Stimulated activated CD4-positive, alpha-beta T cell treated with anti-CD3 and anti-CD28 coated beads, Interleukin-4, amount 100 ng/mL, for 4 hours (primary cell): Measurements from ENCODE around the gene DMD.
"Not testable (repeated sequence)": the region's sequence is repeated elsewhere in the genome, so short reads cannot be mapped to it uniquely, and the experiment has no call there.

Source experiments
- DNase-seq, 2 experiments: peaks; one replicate each; pipeline ENCODE4 v3.0.0-alpha.2; 2020

DMD gene

GRCh38 chrX:31962256-31962655 is 1249.1 kb downstream of the DMD start:
- DNase-seq = no peak

GRCh38 chrX:31934842-31935370 is 1276.4 kb downstream of the DMD start:
- no peak for DNase-seq

GRCh38 chrX:31934015-31934414 is 1277.3 kb downstream of the DMD start:
- DNase-seq = no peak

- DNase-seq = no peak
Observed at GRCh38 chrX:31932769-31933168, 1278.6 kb downstream of the DMD start.

GRCh38 chrX:31932320-31932719 is 1279.0 kb downstream of the DMD start:
- DNase-seq = not testable (repeated sequence)

- no peak for DNase-seq
Observed at GRCh38 chrX:31931225-31931624, 1280.1 kb downstream of the DMD start.

- DNase-seq = no peak
Observed at GRCh38 chrX:31929366-31929765, 1282.0 kb downstream of the DMD start.

- DNase-seq = no peak
Observed at GRCh38 chrX:31921236-31921635, 1290.1 kb downstream of the DMD start.

GRCh38 chrX:31909850-31910572 is 1301.3 kb downstream of the DMD start:
- no peak for DNase-seq

GRCh38 chrX:31894152-31894551 is 1317.2 kb downstream of the DMD start:
- DNase-seq = no peak

GRCh38 chrX:31893525-31893924 is 1317.8 kb downstream of the DMD start:
- DNase-seq = no peak

- no peak for DNase-seq
Observed at GRCh38 chrX:31889088-31889487, 1322.3 kb downstream of the DMD start.

GRCh38 chrX:31884535-31884934 is 1326.8 kb downstream of the DMD start:
- no peak for DNase-seq

- DNase-seq = no peak
Observed at GRCh38 chrX:31872007-31872406, 1339.3 kb downstream of the DMD start.

- no peak for DNase-seq
Observed at GRCh38 chrX:31870267-31870666, 1341.1 kb downstream of the DMD start.

GRCh38 chrX:31860686-31861085 is 1350.7 kb downstream of the DMD start:
- DNase-seq = no peak

GRCh38 chrX:31858915-31859314 is 1352.4 kb downstream of the DMD start:
- no peak for DNase-seq

GRCh38 chrX:31854716-31855115 is 1356.6 kb downstream of the DMD start:
- DNase-seq = no peak

GRCh38 chrX:31851761-31852160 is 1359.6 kb downstream of the DMD start:
- DNase-seq = no peak

- DNase-seq = no peak
Observed at GRCh38 chrX:31847773-31848172, 1363.6 kb downstream of the DMD start.

- no peak for DNase-seq
Observed at GRCh38 chrX:31845003-31845402, 1366.3 kb downstream of the DMD start.

- no peak for DNase-seq
Observed at GRCh38 chrX:31838617-31839016, 1372.7 kb downstream of the DMD start.

- no peak for DNase-seq
Observed at GRCh38 chrX:31837445-31838049, 1373.8 kb downstream of the DMD start.

- DNase-seq = no peak
Observed at GRCh38 chrX:31836479-31836878, 1374.9 kb downstream of the DMD start.

GRCh38 chrX:31832263-31832662 is 1379.1 kb downstream of the DMD start:
- no peak for DNase-seq
